GM06990 (cell line): ENCODE results near the gene TAF6.

ENCODE experiments used
- DNase-seq: peaks from one replicate; pipeline ENCODE4 v3.0.0-alpha.2; 2011; ENCODE audit not compliant: insufficient read length; ENCODE audit errors: extremely low read depth
- H3K27me3 ChIP-seq: replicated peaks from 2 replicates; pipeline ENCODE4 v1.6.0; 2011; ENCODE audit warnings: low read length; ENCODE audit not compliant: control insufficient read depth, insufficient read depth
- H3K36me3 ChIP-seq: 2 replicates; pipeline ENCODE4 v1.5.1; 2011; ENCODE audit warnings: low read length; ENCODE audit not compliant: control insufficient read depth, insufficient read depth
- H3K4me3 ChIP-seq: replicated peaks from 2 replicates; pipeline ENCODE4 v1.5.1; 2011; ENCODE audit warnings: low read depth, mild to moderate bottlenecking, control low read depth, low read length
- CTCF ChIP-seq: IDR thresholded peaks from 2 replicates; pipeline ENCODE4 v1.5.1; 2011; ENCODE audit warnings: low read length, control low read depth, mild to moderate bottlenecking, inconsistent platforms; ENCODE audit not compliant: insufficient read depth, poor library complexity, severe bottlenecking

TAF6 gene

DNA sequence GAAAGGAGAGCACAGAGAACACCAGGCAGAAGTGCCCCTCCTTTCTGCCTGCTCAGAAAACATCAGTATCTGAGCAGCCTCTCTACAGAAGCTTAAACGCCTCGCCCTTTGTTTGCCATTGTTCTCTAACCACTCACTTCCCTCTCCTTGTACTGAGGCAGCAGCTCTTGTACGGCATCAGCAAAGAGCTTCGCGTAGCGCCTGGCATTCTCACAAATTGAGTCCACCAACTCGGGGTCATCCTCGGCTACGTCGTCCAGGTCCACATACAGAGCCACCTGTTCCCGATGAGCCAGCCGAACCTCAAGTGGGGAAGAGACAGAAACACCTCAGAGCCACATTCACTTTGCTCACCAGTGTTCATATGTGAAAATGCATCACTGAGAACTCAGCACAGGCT lies 19.7 kb downstream of the TAF6 start:
- peak overlapping the region; percentile 83 for H3K4me3 ChIP-seq
- DNase-seq = no peak
- H3K27me3 ChIP-seq = no peaks in the 10 kb centered on the region
- peaks cover 38% of the 10 kb centered on the region for H3K36me3 ChIP-seq
- TF ChIP-seq CTCF = no peak

GRCh38 chr7:100098913-100099312 lies 20.2 kb downstream of the TAF6 start:
- DNase-seq = no peak
- Histone ChIP-seq H3K36me3 (peaks cover 42% of the 10 kb centered on the region), H3K4me3 (no peak overlapping the region), H3K27me3 (no peaks in the 10 kb centered on the region)
- TF ChIP-seq CTCF = no peak

GRCh38 chr7:100095704-100096103 lies 23.5 kb downstream of the TAF6 start:
- Histone ChIP-seq H3K27me3 (no peaks in the 10 kb centered on the region), H3K4me3 (no peak overlapping the region), H3K36me3 (peaks cover 70% of the 10 kb centered on the region)
- TF ChIP-seq CTCF = no peak
- no peak for DNase-seq

- no peak for DNase-seq
Measured at GRCh38 chr7:100095289-100095688, 23.9 kb downstream of the TAF6 start.

DNA sequence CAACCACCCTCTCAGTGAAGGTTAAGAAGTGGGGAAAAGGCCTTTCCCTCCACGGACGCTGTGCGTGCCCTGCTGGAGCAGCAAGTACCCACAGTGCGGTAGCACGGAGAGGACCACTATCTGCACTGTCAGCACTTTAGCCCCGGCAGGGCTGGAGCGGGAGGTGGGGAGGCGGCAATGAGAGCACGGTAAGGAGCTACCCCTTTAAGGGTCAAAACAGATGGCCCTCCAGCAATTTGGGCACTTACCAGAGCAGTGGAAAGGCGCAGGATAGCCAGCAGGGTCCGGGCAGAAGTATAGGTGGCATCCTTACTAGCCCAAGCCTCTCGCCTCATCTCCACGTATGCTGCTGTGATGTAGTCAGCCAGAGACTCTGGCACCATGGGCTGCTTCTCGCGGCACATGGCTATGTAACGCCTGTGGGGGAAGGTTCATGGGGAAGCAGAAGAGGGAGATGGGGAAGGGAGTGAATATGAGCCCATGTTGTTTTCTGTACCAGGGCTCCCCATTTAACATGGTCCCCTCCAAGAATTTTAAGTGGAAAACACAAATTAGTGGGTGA lies 25.2 kb downstream of the TAF6 start:
- no peak for DNase-seq
- H3K4me3 ChIP-seq = no peak overlapping the region
- peaks cover 68% of the 10 kb centered on the region for H3K36me3 ChIP-seq
- no peak for TF ChIP-seq CTCF
- no peaks in the 10 kb centered on the region for H3K27me3 ChIP-seq

More at GRCh38 chr7:100095289-100095688, 23.9 kb downstream of the TAF6 start:
- TF ChIP-seq CTCF = no peak
- Histone ChIP-seq H3K36me3 (peaks cover 74% of the 10 kb centered on the region), H3K4me3 (no peak overlapping the region), H3K27me3 (no peaks in the 10 kb centered on the region)

GRCh38 chr7:100093498-100093897 lies 25.7 kb downstream of the TAF6 start:
- Histone ChIP-seq H3K36me3 (peaks cover 64% of the 10 kb centered on the region), H3K27me3 (no peaks in the 10 kb centered on the region), H3K4me3 (no peak overlapping the region)
- no peak for TF ChIP-seq CTCF
- no peak for DNase-seq
